ENCODE results near the gene ZNF771. TPM values are rescaled to one million over a fixed set of nuclear protein-coding genes. Genes with fewer than 3 reads are reported as not detected.
A peak's percentile ranks its signal among the peaks of the same experiment; 100 is the strongest.

Gene ZNF771
- total RNA-seq (2021) (19.0 and 21.9 TPM in 2 replicates), Bru-seq, nascent RNA (percentile 72 among the genes with signal in this experiment), BruChase-seq, experiment 1, labeled RNA remaining after a 2-hour chase (percentile 63 among the genes with signal in this experiment), BruChase-seq, experiment 2, labeled RNA remaining after a 6-hour chase (percentile 62 among the genes with signal in this experiment)
- long read RNA-seq, transcript ZNF771-201 (3 exons, 2,371 nt), result major isoform, 20 of 38 reads
- long read RNA-seq, partial matches to known transcripts, result 7 of 38 reads
- long read RNA-seq, other reads (novel, unspliced or antisense), result 8 of 38 reads

- H3K27ac ChIP-seq, result peak within 1 kb of the TSS; percentile 37; the same call in 1 of the 2 replicates
- intact Hi-C loops (cut with micrococcal nuclease; ENCODE audit: unreplicated experiment), result loop anchor here (1.0 to 5.0 kb wide), 2 partner anchors 30 to 355 kb away; a partner anchor contains a TSS
Measured at GRCh38 chr16:30407102-30407803, at the start of gene ZNF771. Gene ZNF771, plus strand, starts transcription at chr16:30407606. Its CDS starts 448 bp downstream, at chr16:30408054.

DNA sequence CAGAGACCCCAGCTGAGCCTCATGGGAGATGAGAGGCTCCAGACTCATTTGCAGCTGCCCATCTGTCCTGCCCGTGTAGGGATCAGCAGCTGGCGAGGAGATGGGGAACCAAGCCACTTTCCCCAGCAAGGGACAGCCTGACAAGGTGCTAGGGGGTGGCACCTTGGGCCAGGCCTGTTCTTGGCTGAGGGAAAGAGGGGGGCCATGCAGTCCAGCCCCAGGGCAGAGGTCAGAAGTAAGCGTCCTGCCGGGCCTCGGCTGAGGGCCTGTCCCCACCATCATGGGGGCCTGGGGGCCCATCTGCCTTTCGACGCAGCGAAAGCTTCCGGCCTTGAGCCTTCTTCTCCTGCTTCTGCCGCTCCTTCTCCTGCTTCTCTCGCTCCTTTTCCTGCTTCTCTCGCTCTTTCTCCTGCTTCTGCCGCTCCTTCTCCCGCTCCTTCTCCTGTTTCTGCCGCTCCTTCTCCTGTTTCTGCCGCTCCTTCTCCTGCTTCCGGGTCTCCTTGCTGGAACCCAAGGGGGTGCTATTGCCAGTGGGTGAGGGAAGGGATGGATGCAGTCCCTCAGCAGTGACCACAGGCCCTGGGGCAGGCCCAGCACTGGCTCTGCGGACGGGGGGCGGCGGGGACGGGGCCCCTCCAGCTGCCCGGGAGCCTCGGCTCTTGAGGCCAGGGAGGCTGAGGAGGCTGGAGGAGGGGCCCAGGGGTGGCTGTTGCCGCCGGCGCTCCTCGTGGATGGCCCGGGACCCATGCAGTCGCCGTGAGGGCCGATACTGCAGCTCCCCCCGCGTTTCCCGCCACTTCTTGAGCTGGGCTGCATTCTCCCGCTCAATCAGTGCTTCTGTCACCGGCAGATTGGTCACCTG is 49.5 kb upstream of the ZNF771 start:
- no peak overlapping the region for H2AFZ ChIP-seq
- H3K9me2 ChIP-seq (ENCODE audit: insufficient read depth), result no peaks in the 10 kb centered on the region
- H3K4me2 ChIP-seq, result no peak overlapping the region
- no peak overlapping the region for H3K27ac ChIP-seq
- intact Hi-C loops (cut with micrococcal nuclease; ENCODE audit: unreplicated experiment), result loop anchor here (5.0 kb wide), 1 partner anchor 266 kb away; the partner anchor contains the start of gene TBX6
- H3K4me1 ChIP-seq (replicated peaks; ENCODE audit: insufficient read depth), result peaks cover 19% of the 10 kb centered on the region
- peaks cover 10% of the 10 kb centered on the region for H4K20me1 ChIP-seq (ENCODE audit: insufficient read depth)
- peaks cover 21% of the 10 kb centered on the region for H3K36me3 ChIP-seq (ENCODE audit: low read depth)
- H3F3A ChIP-seq (ENCODE audit: insufficient read depth, low read depth), result peaks cover 41% of the 10 kb centered on the region
- H3K27me3 ChIP-seq (ENCODE audit: insufficient read depth, low read depth), result no peaks in the 10 kb centered on the region
- CTCF ChIA-PET, result no interaction called here
- POLR2A ChIA-PET (ENCODE audit: unreplicated experiment), result no interaction called here
- H3K79me2 ChIP-seq (ENCODE audit: low read depth), result peaks cover 38% of the 10 kb centered on the region
- H3K4me3 ChIP-seq, result no peak overlapping the region
- no peak for DNase-seq
- no peak for TF ChIP-seq CTCF (conservative IDR thresholded peaks at IDR 0.05)
- no peak for TF ChIP-seq EZH2 (IDR thresholded peaks at IDR 0.05; ENCODE audit: low read depth)
- no peaks in the 10 kb centered on the region for H3K9me3 ChIP-seq (ENCODE audit: insufficient read depth, low read depth)
- BruUV-seq (replicated peaks), result no TSS peak

More at GRCh38 chr16:30407102-30407803, at the start of gene ZNF771:
- POLR2A ChIA-PET (ENCODE audit: unreplicated experiment), result interaction anchor here (0.6 to 1.2 kb wide), 13 partner anchors 9 to 940 kb away, joined by 3 to 16 read pairs (median 4); partner anchors contain the start of genes DCTPP1 and ZNF48
- Histone ChIP-seq H3K4me1 (replicated peaks; ENCODE audit: insufficient read depth) (peaks cover 19% of the 10 kb centered on the region), H3K79me2 (ENCODE audit: low read depth) (peaks cover 12% of the 10 kb centered on the region; the same call in 1 of the 2 replicates), H3K9me3 (ENCODE audit: insufficient read depth, low read depth) (no peaks in the 10 kb centered on the region), H3K4me2 (peak within 1 kb of the TSS; percentile 69), H3K36me3 (ENCODE audit: low read depth) (no peaks in the 10 kb centered on the region), H2AFZ (peak within 1 kb of the TSS; percentile 92), H3K9me2 (ENCODE audit: insufficient read depth) (no peaks in the 10 kb centered on the region), H3K27me3 (ENCODE audit: insufficient read depth, low read depth) (no peaks in the 10 kb centered on the region), H3K4me3 (peak within 1 kb of the TSS; percentile 86), H3F3A (ENCODE audit: insufficient read depth, low read depth) (peaks cover 13% of the 10 kb centered on the region; the same call in 1 of the 2 replicates), H4K20me1 (ENCODE audit: insufficient read depth) (no peaks in the 10 kb centered on the region)
- DNase-seq, result peak; percentile 72 to 96
- CTCF ChIA-PET, result interaction anchor here (0.6 to 1.2 kb wide), 3 partner anchors 10 to 199 kb away, joined by 3 read pairs; no protein-coding TSS in a partner anchor
- BruUV-seq (replicated peaks), result TSS peak; percentile 90
- no peak for TF ChIP-seq CTCF (conservative IDR thresholded peaks at IDR 0.05)
- TF ChIP-seq EZH2 (IDR thresholded peaks at IDR 0.05; ENCODE audit: low read depth), result no peak

GRCh38 chr16:30358577-30358936 is 48.8 kb upstream of the ZNF771 start:
- DNase-seq, result no peak
- H3K4me3 ChIP-seq, result no peak overlapping the region
- intact Hi-C loops (cut with micrococcal nuclease; ENCODE audit: unreplicated experiment), result loop anchor here (5.0 kb wide), 1 partner anchor 266 kb away; the partner anchor contains the start of gene TBX6
- H3F3A ChIP-seq (ENCODE audit: insufficient read depth, low read depth), result peaks cover 45% of the 10 kb centered on the region
- TF ChIP-seq CTCF (conservative IDR thresholded peaks at IDR 0.05) (no peak), EZH2 (IDR thresholded peaks at IDR 0.05; ENCODE audit: low read depth) (no peak)
- no peak overlapping the region for H2AFZ ChIP-seq
- H4K20me1 ChIP-seq (ENCODE audit: insufficient read depth), result peaks cover 10% of the 10 kb centered on the region; the same call in 1 of the 2 replicates
- peaks cover 19% of the 10 kb centered on the region for H3K4me1 ChIP-seq (replicated peaks; ENCODE audit: insufficient read depth)
- no peak overlapping the region for H3K4me2 ChIP-seq
- ChIA-PET CTCF (no interaction called here), POLR2A (ENCODE audit: unreplicated experiment) (no interaction called here)
- no peaks in the 10 kb centered on the region for H3K27me3 ChIP-seq (ENCODE audit: insufficient read depth, low read depth)
- H3K9me3 ChIP-seq (ENCODE audit: insufficient read depth, low read depth), result no peaks in the 10 kb centered on the region
- H3K9me2 ChIP-seq (ENCODE audit: insufficient read depth), result no peaks in the 10 kb centered on the region
- H3K79me2 ChIP-seq (ENCODE audit: low read depth), result peaks cover 38% of the 10 kb centered on the region
- H3K27ac ChIP-seq, result no peak overlapping the region
- no TSS peak for BruUV-seq (replicated peaks)
- peaks cover 24% of the 10 kb centered on the region for H3K36me3 ChIP-seq (ENCODE audit: low read depth)

All from PC-9 (cell line).